GM18909 (cell line): ENCODE data around the gene NFE2L3.
"Not testable (repeated sequence)": the region's sequence is repeated elsewhere in the genome, so short reads cannot be mapped to it uniquely, and the experiment has no call there.

Experiments
- ATAC-seq: cut with Tn5 transposase; IDR thresholded peaks from one replicate; pipeline ENCODE4 v1.9.1; 2021; ENCODE audit warnings: mild to moderate bottlenecking; ENCODE audit not compliant: unreplicated experiment, poor library complexity

The NFE2L3 gene

DNA sequence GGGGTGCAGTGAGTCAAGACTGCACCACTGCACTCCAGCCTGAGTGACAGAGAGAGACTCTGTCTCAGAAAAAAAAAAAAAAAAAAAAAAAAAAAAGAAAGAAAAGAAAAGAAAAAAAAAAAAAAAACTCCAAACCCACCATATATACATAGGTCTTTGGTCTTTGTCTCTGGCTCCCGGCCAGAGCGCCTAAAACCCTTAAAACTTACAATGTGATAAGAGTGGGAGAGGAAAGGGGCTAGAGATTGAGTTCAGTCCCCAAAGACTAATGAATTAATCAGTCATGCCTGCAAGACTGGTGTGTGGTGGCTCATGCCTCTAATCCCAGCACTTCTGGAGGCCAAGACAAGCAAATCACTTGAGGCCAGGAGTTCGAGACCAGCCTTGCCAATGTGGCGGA is 6.8 kb upstream of the NFE2L3 start:
- ATAC-seq, result no peak

DNA sequence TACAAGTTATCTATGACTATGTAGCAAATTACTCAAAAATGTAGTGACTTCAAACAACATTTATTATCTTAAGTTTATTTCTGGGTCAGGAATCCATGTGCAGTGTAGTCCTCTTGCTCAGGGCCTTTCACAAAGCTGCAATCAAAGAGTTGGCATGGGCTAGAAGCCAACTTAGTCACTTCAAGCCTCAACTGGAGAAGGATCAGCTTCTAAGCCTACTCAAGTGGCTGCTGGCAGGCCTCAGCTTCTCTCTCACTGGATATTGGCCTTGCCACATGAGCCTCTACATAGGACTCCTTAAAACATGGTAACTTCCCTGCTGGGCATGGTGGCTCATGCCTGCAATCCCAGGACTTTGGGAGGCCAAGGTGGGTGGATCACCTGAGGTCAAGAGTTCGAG is 5.0 kb upstream of the NFE2L3 start:
- no peak for ATAC-seq

DNA sequence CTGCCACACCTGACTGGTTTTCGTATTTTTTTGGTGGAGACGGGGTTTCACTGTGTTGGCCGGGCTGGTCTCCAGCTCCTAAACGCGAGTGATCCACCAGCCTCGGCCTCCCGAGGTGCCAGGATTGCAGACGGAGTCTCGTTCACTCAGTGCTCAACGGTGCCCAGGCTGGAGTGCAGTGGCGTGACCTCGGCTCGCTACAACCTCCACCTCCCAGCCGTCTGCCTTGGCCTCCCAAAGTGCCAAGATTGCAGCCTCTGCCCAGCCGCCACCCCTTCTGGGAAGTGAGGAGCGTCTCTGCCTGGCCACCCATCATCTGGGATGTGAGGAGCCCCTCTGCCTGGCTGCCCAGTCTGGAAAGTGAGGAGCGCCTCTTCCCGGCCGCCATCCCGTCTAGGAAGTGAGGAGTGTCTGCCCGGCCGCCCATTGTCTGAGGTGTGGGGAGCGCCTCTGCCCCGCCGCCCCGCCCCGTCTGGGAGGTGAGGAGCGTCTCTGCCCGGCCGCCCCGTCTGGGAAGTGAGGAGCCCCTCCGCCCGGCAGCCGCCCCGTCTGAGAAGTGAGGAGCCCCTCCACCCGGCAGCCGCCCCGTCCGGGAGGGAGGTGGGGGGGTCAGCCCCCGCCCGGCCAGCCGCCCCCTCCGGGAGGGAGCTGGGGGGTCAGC is 4.2 kb upstream of the NFE2L3 start:
- ATAC-seq, result not testable (repeated sequence)

DNA sequence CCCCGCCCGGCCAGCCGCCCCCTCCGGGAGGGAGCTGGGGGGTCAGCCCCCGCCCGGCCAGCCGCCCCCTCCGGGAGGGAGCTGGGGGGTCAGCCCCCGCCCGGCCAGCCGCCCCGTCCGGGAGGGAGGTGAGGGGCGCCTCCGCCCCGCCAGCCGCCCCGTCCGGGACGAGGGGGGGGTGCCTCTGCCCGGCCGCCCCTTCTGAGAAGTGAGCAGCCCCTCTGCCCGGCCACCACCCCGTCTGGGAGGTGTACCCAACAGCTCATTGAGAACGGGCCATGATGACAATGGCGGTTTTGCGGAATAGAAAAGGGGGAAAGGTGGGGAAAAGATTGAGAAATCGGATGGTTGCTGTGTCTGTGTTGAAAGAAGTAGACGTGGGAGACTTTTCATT is 3.7 kb upstream of the NFE2L3 start:
- not testable (repeated sequence) for ATAC-seq

DNA sequence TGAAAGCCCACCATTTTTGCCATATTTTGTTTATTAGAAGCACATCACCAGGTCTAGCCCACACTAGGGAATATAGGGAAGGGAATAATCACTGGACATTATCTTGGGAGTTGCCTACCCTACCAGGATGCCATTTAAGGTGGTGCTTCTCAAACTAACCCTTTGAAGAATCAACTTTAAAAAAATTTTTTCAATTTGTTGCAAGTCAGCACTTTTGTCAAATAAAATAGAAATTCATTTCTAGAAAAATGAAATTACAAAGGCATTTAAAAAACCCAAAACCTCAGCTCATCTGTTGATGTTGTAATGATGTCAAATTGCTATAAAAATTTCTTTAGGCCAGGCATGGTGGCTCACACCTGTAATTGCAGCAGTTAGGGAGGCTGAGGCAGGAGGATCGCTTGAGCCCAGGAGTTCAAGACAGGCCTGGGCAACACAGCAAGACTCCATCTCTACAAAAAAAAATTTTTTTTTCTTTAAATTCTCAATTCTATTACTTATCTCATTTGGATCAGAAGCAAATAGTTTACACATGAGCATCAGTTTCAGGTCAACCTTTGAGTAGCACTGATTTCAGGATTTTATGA is 2.5 kb upstream of the NFE2L3 start:
- no peak for ATAC-seq

DNA sequence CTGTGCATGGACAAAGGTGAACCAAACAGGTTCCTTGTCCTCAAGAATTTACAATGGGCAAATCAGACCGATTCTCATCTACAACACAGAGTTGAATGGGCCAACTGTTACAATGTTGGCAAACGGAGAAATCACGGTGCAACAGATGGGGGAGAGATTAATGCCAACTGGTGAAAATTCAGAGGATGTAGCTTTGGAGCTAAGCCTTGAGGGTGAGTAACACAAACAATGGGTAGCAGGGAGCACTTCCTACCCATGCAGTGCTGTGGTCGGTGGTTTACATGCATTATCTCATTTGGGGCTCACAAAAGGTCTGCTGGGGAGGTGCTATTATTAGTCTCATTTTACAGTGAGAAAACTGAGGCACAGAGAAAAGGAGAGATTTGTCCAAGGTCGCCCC is 902 bp upstream of the NFE2L3 start:
- no peak for ATAC-seq

DNA sequence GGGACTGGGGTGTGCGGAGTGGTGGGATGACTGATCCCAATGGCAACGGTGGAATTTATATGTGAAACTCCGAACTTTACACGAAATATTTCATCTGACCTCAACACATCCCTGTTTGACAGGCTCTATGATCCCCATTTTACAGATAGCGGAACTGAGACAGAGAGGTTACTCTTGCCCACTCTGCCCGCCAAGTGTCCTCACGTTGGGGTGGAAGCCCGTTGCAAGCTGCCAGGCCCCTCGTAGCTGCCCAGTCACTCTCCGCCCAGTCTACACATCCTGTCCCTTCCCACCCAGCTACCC is 397 bp upstream of the NFE2L3 start:
- ATAC-seq, result no peak

DNA sequence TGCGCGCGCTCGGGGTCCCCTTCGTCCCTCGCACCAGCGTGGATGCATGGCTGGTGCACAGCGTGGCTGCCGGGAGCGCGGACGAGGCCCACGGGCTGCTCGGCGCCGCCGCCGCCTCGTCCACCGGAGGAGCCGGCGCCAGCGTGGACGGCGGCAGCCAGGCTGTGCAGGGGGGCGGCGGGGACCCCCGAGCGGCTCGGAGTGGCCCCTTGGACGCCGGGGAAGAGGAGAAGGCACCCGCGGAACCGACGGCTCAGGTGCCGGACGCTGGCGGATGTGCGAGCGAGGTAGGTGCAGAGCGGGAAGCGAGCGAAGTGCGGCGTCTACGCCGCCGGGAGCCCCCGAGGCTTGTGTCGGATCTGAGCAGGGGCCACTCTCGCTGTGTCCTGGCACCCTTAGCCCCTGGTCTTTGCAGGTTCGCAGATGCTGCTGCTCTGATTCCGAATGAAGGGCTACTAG is 813 bp downstream of the NFE2L3 start:
- peak; percentile 29 for ATAC-seq

DNA sequence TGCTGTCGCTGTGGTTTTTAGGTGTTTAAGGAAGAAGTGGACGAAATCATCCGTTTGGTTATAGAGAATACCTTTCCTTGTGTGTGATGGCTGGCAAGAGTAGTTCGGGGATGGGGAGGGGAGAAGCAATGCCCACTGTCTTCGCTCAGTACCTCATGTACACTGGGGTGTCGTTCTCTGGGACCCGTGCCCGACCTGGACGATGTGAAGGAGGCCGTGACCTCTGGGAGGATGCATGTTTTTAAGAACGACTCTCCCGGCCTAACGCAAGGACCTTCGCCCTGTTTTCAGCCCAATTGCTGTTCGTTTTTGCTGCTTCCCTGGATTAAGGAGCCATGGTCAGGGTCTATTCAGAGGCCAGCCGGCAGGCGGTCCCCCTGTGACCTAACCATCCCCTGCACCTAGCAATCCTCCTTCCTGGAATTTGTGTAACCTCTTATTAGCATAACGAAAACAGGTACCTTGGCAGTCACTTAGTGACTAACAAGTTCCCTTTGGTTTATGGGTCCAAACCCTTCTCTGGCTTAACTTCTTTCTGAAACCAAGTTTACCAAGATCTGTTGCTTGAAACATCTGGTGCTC is 1.3 kb downstream of the NFE2L3 start:
- ATAC-seq, result no peak

DNA sequence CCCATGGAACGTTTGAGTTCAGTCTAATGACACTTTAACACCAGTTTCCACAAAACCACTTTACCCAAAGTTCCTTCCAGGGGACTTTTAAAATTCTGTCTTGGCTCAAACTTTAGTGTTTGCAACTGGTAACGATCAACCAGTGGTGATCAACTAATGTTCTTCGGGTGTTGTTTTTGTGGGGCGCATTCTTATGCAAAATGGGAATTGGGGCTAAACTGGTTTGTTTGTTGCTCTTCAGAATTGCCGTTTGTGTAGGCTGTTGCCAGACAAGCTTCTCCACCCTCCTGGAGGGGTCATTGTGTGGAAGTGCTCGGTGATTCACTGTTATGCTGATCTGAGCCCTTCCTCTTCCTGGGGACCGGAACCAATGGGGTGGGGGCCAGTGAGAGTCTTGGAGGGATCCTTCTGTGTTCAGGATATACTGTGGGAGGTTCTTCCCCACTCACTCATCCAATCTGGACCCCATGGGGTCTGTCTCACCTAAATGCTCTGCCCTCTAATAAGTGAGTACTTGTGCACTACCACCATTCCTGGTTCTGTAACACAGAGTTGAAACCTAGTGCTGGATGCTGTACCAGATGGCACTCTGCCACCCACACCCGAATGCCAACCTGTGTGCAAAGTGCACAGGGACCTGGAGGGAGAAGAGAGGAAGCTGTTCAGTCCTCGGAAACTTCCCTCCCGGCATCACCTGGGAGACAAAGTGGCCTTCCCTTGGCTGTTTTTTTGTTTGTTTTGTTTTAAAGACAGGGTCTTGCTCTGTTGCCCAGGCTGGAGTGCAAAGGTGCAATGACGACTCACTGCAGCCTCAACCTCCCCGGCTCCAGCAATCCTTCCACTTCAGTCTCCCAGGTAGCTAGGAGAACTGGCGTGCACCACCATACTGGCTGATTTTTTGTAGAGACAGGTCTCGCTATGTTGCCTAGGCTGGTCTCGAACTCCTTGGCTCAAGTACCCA is 2.1 kb downstream of the NFE2L3 start:
- ATAC-seq, result no peak

DNA sequence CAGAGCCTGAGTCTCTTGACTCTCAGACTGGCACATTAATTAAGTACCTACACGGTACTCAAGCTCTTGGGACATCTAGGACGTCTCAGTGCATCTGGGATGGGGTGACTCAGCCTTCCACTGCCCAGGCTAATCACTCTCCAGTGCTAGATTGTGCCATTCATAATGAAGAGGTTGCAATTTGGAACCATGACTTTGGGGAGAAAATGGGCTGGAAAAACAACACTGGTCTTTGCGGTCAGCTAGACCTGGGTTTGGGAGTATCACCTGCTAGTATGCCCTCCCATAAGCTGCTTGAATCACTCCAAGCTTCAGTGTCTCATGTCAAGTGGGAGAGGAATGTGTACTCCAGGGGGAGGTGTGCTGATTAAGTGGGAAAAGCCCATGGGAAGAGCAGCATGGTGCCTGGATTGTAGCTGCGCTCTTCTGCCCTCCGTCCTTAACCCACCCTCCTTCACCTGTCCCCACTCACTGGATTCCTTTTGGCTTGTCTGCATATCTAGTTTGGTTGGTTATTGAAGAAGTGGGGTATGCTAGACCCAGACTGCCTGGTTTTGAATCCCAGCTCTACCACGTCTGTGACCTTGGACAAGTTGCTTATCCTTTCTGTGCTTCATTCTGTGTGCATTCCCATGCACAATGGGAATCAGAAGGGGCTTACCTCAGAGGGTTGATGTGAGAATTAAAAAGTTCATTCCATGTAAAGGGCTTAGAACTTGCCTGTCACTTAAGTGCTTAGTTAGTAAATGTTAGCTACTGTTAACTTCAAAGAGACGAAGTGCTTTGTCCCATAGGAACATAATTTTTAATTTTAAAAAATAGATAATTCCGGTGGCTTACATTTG is 3.8 kb downstream of the NFE2L3 start:
- no peak for ATAC-seq

DNA sequence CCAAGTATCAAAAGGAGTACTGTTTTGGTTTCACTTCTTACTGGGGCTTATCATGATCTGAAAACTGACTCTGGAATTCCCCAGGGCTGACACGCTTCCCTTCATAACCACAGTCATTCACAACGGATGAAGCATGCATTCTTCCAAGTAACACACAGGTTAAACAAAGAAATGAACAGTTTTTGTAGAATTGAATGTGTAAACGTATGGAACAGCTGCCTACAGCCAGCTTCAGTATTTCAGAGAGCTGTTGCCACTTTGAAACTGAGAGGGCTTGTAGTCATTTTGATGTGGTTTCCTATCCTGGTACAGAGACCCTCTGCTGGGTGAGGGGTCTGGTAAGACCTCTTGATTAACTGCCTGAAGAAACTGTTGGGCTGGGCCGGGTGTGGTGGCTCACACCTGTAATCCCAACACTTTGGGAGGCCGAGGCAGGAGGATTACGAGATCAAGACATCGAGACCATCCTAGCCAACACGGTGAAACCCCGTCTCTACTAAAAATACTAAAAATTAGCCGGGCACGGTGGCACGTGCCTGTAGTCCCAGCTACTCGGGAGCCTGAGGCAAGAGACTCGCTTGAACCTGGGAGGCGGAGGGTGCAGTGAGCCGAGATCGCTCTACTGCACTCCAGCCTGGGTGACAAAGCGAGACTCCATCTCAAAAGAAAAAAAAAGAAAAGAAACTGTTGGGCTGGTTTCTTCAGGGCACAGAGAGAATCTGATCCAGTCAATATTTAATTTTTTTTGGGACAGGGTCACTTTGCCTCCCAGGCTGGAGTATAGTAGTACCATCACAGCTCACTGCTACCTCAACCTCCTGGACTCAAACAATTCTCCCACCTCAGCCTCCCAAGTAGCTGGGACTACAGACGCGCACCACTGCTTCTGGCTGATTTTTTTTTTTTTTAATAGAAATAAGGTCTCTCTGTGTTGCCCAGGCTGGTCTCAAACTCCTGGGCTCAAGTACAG is 4.7 kb downstream of the NFE2L3 start:
- ATAC-seq, result peak; percentile 28

DNA sequence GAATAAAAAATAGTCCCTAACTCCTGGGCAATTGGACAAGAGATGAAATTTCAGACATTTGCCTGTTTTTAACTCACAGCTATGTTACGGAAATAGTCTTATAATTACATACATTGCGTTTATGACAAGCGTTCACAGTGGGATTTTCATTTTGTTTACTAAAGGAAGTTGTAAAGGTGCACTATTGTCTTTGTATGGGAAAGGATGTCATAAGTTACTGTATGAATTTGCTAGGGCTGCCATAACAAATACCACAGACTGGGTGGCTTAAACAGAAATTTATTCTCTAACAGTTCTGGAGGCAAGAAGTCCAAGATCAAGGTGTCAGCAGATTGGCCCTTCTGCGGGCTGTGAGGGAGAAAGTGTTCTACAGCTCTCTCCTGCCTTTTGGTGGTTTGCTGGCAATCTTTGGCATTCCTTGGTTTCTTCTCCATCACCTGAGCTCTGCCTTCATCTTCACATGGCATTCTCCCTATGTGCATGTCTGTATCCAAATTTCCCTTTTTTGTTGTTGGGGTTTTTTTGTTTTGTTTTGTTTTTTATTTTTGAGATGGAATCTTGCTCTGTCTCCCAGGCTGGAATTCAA is 5.6 kb downstream of the NFE2L3 start:
- no peak for ATAC-seq

DNA sequence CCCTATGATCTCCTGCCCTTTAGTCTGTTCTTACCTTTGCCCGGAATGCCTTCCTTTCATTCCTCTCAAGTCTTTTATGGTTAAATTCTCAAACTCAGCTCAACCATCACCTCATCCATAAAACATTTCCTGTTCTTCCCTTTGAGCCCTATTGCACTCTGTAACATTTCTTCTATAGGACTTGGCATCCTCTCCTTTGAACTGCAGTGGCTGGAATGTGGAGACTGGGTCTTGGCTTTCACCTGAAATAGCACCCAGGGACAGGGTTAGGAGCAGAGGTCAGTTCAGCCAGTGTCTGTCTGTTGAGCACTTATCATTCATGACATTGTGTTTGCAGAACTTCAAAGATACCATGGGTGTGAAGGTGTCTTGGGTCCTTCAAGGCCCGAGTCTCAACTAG is 7.2 kb downstream of the NFE2L3 start:
- no peak for ATAC-seq

DNA sequence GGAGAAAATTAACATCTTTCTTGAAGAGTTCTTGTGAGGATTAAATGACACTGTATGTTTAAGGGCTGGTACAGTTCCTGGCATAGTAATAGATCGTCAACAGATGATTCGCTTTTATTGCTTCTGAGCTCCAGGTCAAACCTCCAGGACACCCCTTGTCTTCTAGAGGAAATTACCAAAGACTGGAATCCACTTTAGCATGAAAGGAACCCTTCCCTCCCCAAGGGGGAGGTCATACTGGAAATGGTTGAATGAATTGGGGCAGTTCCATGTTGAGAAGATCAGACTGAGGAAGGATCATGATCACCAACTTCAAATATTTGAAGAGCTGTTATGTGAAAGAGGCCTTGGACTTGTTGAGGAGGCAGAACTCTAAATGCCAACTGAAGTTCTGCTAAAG is 8.9 kb downstream of the NFE2L3 start:
- ATAC-seq, result no peak

DNA sequence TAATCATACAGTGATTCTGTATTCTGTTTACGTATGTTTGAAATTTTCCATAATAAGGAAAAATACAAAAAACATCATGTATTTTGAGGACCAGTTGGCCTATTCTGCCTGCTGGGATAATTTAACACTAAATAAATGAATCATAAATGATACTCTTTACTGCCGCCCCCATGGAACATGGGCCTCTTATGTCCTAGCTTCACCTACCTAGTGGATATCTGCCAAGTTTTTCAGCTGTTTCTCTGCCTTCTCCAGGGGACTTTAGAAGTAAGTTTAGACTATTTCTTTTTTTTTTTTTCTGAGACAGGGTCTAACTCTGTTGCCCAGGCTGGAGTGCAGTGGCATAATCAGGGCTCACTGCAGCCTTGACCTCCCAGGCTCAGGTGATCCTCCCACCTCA is 10.4 kb downstream of the NFE2L3 start:
- no peak for ATAC-seq

DNA sequence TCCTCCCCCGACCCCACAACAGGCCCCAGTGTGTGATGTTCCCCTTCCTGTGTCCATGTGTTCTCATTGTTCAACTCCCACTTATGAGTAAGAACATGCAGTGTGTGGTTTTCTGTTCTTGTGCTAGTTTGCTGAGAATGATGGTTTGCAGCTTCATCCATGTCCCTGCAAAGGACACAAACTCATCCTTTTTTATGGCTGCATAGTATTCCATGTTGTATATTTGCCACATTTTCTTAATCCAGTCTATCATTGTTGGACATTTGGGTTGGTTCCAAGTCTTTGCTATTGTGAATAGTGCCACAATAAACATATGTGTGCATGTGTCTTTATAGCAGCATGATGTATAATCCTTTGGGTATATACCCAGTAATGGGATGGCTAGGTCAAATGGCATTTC is 11.8 kb downstream of the NFE2L3 start:
- not testable (repeated sequence) for ATAC-seq

DNA sequence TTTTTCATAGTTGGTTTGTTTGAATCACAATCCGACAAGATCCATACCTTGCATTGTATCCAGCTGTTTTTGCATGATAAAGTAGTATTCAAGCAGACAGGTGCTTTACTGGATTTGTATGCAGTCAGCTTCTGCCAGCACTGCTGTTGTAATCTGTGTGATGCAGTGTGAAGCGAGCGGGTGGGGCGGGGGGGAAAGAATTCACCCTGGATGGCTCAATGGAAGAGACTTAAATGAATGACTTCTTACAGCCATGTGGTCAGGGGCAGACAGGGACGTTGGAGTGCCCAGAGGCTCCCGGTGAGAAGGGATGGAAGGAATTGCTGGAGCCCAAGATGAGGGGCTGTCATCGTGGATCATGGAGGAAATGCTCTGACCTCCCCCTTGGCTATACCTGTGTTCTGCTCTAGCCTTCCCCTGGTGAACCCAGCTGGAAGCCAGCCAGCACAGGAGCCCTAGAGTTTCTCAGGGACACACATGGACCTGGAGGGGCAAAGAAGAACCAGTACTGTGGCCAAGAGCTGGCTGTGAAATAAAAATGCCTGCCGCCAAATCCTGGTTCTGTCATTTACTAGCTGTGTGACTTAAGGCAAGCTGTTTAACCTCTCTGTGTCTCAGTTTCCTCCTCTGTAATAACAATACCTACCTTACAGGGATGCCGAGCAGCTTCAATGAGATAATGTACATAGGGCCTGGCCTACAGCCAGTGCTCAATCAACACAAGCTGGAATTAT is 14.1 kb downstream of the NFE2L3 start:
- peak; percentile 11 for ATAC-seq
